GM18498 (cell line): ENCODE data around the gene MEF2C.

ENCODE experiments used
- ATAC-seq: cut with Tn5 transposase; IDR thresholded peaks from one replicate; pipeline ENCODE4 v1.9.1; 2021; ENCODE audit warnings: mild to moderate bottlenecking, moderate library complexity; ENCODE audit not compliant: unreplicated experiment

MEF2C gene

GRCh38 chr5:88693071-88693932 lies 189.7 kb downstream of the MEF2C start:
- peak; percentile 40 for ATAC-seq

- ATAC-seq, result peak; percentile 5
Measured at GRCh38 chr5:88691945-88692868, 190.8 kb downstream of the MEF2C start.

GRCh38 chr5:88691230-88691582 lies 191.8 kb downstream of the MEF2C start:
- peak; percentile 3 for ATAC-seq

GRCh38 chr5:88690409-88691229 lies 192.4 kb downstream of the MEF2C start:
- peak; percentile 78 for ATAC-seq

GRCh38 chr5:88689668-88690408 lies 193.1 kb downstream of the MEF2C start:
- no peak for ATAC-seq

- ATAC-seq, result no peak
Measured at GRCh38 chr5:88688984-88689667, 193.9 kb downstream of the MEF2C start.

- no peak for ATAC-seq
Measured at GRCh38 chr5:88688156-88688983, 194.6 kb downstream of the MEF2C start.

GRCh38 chr5:88687373-88687911 lies 195.5 kb downstream of the MEF2C start:
- no peak for ATAC-seq

DNA sequence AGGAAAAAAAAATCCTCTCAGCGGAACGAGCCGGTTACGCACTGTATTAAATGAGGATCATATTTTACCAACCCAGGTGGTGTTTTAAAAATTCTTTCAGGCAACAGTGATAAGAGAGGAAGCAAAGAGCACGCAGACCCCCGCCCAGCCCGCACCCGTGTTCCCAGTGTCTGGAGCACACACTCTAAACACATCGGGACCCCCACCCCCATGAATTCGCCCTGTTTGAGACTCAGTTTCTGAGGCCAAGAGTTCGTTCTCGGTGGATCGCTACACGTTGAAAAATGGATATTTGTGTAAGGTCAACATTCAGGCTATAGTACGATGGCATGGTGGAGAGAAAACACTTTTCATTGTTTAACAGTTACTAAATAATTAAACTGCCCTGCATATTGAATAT lies 196.3 kb downstream of the MEF2C start:
- ATAC-seq, result no peak

DNA sequence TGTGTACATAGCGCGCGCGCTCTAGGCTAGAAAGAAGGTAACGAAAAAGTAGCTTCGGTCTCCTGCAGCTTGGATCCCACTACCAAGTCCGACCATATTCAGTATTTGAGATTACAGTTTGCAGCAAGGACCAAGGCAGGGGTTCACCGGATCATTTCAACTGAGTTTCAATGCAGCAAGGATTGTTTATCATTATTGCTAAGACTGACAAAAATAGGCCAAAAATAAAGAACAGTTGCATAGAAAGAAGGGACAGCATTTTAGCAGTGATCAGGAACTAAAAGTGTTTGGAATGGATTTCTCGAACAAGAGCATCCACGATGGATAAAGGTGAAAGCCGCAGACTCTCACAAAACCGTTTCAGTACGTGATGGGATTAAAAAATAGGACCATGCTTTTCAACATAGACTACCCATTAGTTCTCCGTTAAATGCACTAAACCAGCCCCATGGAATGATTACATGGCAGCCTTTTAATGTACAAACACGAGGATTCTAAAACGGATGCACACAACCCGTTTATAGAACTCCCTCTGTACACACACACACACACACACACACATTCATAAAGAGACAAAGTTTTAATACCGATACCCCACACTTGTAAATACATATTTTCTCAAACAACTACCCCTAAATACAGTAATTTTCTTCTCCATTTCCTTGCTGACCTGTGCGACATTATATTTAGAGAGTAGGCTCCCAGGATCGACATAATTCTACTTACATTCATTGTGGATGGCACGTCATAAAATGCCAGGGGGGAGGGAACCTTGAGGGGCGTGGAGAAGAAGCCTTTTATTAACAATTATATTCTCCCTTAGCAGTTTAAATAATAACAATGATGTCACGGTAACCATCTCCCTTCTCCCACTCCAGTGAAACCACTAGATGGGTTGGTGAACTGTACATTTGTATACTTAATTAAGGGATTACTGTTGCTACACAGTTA lies 197.1 kb downstream of the MEF2C start:
- ATAC-seq, result no peak

DNA sequence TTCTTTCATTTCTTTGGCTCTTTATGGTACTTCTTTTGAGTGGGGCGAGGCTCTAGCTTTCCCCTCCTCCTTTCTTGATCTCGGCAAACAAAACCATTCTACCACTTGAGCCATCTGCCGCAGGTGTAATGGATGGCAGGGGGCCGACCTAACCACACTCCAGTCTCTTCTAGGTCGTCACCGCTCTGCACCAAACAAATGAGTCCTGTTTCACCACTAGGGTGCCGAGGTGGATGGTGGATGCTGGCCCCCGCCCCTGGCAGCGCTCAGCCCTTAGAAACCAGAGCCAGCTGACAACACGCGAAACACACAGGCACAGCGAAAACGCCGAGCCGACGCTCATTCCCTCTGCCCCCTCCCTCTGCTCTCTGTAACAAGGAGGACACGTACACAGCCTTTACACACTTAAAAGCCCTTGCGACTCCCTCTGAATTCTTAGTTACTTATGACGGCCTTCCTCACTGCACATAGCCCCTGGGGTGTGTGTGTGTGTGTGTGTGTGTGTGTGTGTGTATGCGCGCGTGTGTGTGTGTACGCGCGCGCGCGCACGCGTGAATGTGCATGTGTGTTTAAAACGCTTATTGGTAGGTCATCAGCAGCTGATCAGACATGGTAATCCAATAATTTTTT lies 199.4 kb downstream of the MEF2C start:
- ATAC-seq, result peak; percentile 61

DNA sequence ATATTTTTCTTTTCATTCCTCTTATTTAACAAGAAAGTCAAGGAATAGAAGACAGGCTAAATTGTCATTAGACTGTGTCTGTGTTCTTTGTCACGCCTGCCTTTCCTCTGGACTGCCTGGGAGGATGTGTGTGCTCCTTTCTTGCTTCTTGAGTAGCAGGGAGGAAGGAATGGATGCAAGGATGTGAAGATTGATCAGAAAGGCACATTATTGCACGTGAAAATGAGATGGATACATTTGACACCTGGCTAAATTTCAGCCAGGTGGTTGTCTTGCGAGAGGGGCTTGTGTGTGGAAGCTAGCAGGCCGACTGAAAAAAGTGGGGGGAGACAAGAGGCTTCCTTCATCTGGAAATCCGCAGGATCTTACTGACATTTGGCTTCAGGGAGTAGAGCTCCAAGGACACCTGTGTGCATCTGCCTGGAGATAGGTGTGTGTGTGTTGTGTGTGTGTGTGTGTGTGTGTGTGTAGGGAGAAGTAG lies 200.1 kb downstream of the MEF2C start:
- ATAC-seq, result no peak

- ATAC-seq, result no peak
Measured at GRCh38 chr5:88682131-88682530, 200.9 kb downstream of the MEF2C start.

DNA sequence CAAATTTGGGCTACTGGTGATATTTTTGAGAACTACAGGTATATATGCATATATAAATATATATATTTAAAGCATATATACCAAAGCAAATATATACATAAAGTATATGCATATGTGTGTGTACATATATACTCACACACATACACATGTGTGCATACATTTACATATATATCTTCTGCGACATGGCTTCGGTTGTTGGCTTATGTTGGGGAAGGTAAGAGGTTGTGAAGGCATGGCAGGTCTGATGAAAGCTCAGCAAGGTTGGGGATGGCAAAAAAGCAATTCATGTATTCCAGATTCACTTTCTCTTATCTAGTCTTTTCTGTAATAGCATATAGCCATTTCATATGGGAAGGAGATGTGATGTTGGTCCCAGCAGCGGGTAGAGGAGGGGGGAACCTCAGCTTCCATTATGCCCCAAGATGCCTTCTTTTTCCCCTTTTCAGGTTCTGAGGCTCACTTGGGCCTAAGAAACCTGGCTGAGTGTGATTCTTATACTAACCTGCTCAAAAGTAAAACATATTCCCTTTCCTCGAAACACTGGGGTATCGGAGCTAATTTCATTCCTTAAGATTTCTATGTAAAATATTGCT lies 201.7 kb downstream of the MEF2C start:
- ATAC-seq, result no peak

DNA sequence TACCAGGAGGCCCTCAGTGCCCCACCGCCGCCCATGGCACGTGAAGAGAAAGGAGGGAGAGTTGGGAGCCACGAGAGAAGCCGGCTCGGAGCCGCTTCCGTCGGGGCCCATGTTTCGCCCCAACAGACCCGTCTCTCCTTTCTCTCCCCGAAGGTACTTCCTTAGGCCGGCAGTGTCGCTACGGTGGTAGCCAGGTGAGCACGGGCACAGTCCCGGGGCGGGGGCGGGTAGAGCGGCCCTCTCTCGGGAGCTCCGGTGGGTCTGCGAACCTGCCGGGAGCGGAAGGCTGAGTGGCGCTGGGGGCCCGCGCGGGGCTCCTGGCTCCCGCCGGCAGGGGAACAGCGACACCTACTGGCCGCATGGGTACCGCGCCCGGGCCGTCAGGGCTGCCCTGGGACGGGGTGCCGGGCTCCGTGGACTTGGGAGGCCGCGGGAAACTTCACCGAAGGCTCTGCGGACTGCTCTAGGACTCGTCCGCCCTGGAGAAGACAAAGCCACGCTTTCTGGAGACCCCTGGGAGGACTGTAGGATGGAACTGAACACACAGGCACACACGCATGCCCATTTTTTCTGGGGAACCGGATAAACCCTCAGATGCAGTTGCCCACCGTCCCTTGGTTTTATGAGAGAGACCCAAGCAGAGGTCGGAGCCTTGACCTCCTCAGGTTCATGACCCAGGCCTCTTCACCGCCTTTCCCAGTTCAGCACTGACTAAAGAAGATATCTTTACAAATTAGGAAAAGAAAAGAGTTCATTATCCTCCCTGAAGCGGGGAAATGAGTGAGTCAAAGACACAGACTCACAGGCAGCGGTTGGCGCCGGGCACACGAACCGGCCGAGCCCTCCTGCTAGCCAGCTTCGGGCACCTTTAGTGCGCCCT lies 202.5 kb downstream of the MEF2C start:
- ATAC-seq, result peak; percentile 81
